K562 (cell line): ENCODE data around the gene FCSK. TPM values are rescaled to one million over a fixed set of nuclear protein-coding genes. Genes with fewer than 3 reads are reported as not detected.

Experiments used
- ATAC-seq: fragments of 200-7000 bp; cut with Tn5 transposase; 3 replicates; pipeline ENCODE4 v1.9.1; 2020; ENCODE audit warnings: moderate library complexity
- Bru-seq: library from RNA; stranded (reverse); fragments of 400-500 nt; gene quantifications from one replicate; lab custom pipeline; 2021; lab: Mats Ljungman, UMichigan
- BruChase-seq, 2 experiments: library from RNA; stranded (reverse); fragments of 400-500 nt; gene quantifications; one replicate each; lab custom pipeline; 2021; lab: Mats Ljungman, UMichigan
- BruUV-seq: library from RNA; stranded (reverse); fragments of 400-500 nt; replicated peaks from 2 replicates; lab custom pipeline; 2021; lab: Mats Ljungman, UMichigan
- CTCF ChIA-PET: fragments of 300-600 bp; formaldehyde crosslinking; extraction: SDS; loops from one replicate; lab custom pipeline; 2021; ENCODE audit warnings: low intra/inter-chr PET ratio; lab: Yijun Ruan, JAX
- POLR2A ChIA-PET: fragments of 300-600, 350-650 bp; sonication (Branson Sonifier 250); formaldehyde crosslinking; extraction: SDS; loops from one replicate; lab custom pipeline; 2021; ENCODE audit warnings: antibody characterized with exemption, inconsistent platforms; lab: Yijun Ruan, JAX
- DNase-seq, 4 experiments: peaks; one replicate each; pipeline versions ENCODE4 v3.0.0 to v3.0.0-alpha.2; 2011 to 2018; ENCODE audit warnings: low spot score in 3 of 4, mixed read lengths in 3 of 4; ENCODE audit errors: extremely low read depth in 1 of 4
- FAIRE-seq: peaks from 2 replicates; lab custom pipeline; 2011; peaks lifted over from hg19 to GRCh38; lab: Jason Lieb, UNC
- H2AFZ ChIP-seq: 2 replicates; pipeline ENCODE4 v1.6.0; 2011; ENCODE audit warnings: low read depth, low read length, control low read depth, inconsistent platforms
- H3K27ac ChIP-seq: fragments of 200-600 bp; 3 replicates; pipeline ENCODE4 v1.8.0; 2011; ENCODE audit warnings: low read depth, mild to moderate bottlenecking, control low read depth, inconsistent platforms, low read length, moderate library complexity, mixed read lengths; ENCODE audit errors: extremely low read depth
- H3K27me3 ChIP-seq, 2 experiments: fragments of 300-600 bp in 1 of 2; 2 replicates in 1 of 2; 3 replicates in 1 of 2; pipeline versions ENCODE4 v1.6.0 to v1.8.0; 2011; ENCODE audit warnings: inconsistent platforms in 2 of 2, low read length in 2 of 2, mild to moderate bottlenecking in 1 of 2, mixed read lengths in 1 of 2, moderate library complexity in 1 of 2; ENCODE audit not compliant: control insufficient read depth in 2 of 2, insufficient read depth in 2 of 2
- H3K36me3 ChIP-seq: fragments of 300-600 bp; 3 replicates; pipeline ENCODE4 v1.8.0; 2011; ENCODE audit warnings: mild to moderate bottlenecking, low read length, inconsistent platforms; ENCODE audit not compliant: control insufficient read depth, insufficient read depth
- H3K4me1 ChIP-seq, 2 experiments: fragments of 200-600 bp in 1 of 2; replicated peaks in 1 of 2; 2 replicates in 1 of 2; 3 replicates in 1 of 2; pipeline versions ENCODE4 v1.5.1 to v1.8.0; 2011; ENCODE audit warnings: inconsistent platforms in 2 of 2, low read length in 2 of 2, mild to moderate bottlenecking in 1 of 2, mixed read lengths in 1 of 2, moderate library complexity in 1 of 2; ENCODE audit not compliant: control insufficient read depth in 2 of 2, insufficient read depth in 2 of 2
- H3K4me2 ChIP-seq: 2 replicates; pipeline ENCODE4 v1.6.1; 2011; ENCODE audit warnings: low read length, control low read depth, inconsistent platforms, mixed read lengths; ENCODE audit not compliant: insufficient read depth
- H3K4me3 ChIP-seq: fragments of 200-600 bp; sonication (generic), shearing (Covaris generic); 2 replicates; pipeline ENCODE4 v1.5.1; 2016; ENCODE audit warnings: control low read depth, inconsistent platforms
- H3K79me2 ChIP-seq: fragments of 200-600 bp; 3 replicates; pipeline ENCODE4 v1.8.0; 2011; ENCODE audit warnings: low read length, inconsistent platforms; ENCODE audit not compliant: control insufficient read depth, insufficient read depth
- H3K9ac ChIP-seq, 2 experiments: 2 replicates each; pipeline versions ENCODE4 v1.6.0 to v1.6.1; 2011; ENCODE audit warnings: low read depth in 2 of 2, low read length in 2 of 2, control low read depth in 1 of 2, inconsistent platforms in 1 of 2, mild to moderate bottlenecking in 1 of 2, mixed read lengths in 1 of 2; ENCODE audit not compliant: insufficient read depth in 1 of 2
- H3K9me1 ChIP-seq: one replicate; pipeline ENCODE4 v1.6.0; 2011; ENCODE audit warnings: inconsistent platforms, mild to moderate bottlenecking, low read length, moderate library complexity; ENCODE audit not compliant: control insufficient read depth, insufficient read depth
- H3K9me3 ChIP-seq: replicated peaks from 2 replicates; pipeline ENCODE4 v1.5.1; 2011; ENCODE audit warnings: low read depth, low read length, inconsistent platforms; ENCODE audit not compliant: control insufficient read depth, insufficient read depth
- H4K20me1 ChIP-seq: replicated peaks from 2 replicates; pipeline ENCODE4 v1.6.1; 2011; ENCODE audit warnings: low read length, inconsistent platforms, mixed read lengths; ENCODE audit not compliant: control insufficient read depth, insufficient read depth
- ATF3 ChIP-seq, 2 experiments: fragments of 450-650 bp in 1 of 2; sonication (generic) in 1 of 2; formaldehyde crosslinking in 1 of 2; IDR thresholded peaks in 1 of 2; conservative IDR thresholded peaks in 1 of 2; 2 replicates each; pipeline versions ENCODE4 v1.6.1 to v1.8.1; 2016 to 2023; ENCODE audit warnings: mild to moderate bottlenecking in 2 of 2, moderate library complexity in 2 of 2, inconsistent platforms in 1 of 2, missing genetic modification reagents in 1 of 2
- E2F6 ChIP-seq, 2 experiments: IDR thresholded peaks; 2 replicates each; pipeline ENCODE4 v1.6.1; 2011; ENCODE audit warnings: borderline replicate concordance in 1 of 2, control low read depth in 1 of 2, low read depth in 1 of 2, low read length in 1 of 2, mild to moderate bottlenecking in 1 of 2, mixed read lengths in 1 of 2, moderate library complexity in 1 of 2; ENCODE audit not compliant: insufficient read depth in 1 of 2, insufficient read length in 1 of 2, poor library complexity in 1 of 2, severe bottlenecking in 1 of 2; ENCODE audit errors: extremely low read depth in 1 of 2
- FOXK1 ChIP-seq: sonication (generic); formaldehyde crosslinking; IDR thresholded peaks from 2 replicates; pipeline ENCODE4 v1.8.0; 2022; ENCODE audit warnings: missing genetic modification reagents, mild to moderate bottlenecking, borderline replicate concordance
- MAFG ChIP-seq: fragments of 450-650 bp; conservative IDR thresholded peaks from 2 replicates; pipeline ENCODE4 v1.6.1; 2016; ENCODE audit warnings: missing genetic modification characterization, missing compliant biosample characterization
- NCOR1 ChIP-seq: fragments of 450-650 bp; IDR thresholded peaks from 2 replicates; pipeline ENCODE4 v1.6.1; 2016; ENCODE audit warnings: mild to moderate bottlenecking, moderate library complexity
- POLR3G ChIP-seq: IDR thresholded peaks from 2 replicates; pipeline ENCODE4 v1.6.1; 2011; ENCODE audit not compliant: insufficient read length, insufficient replicate concordance; ENCODE audit errors: extremely low read depth
- SUPT5H ChIP-seq: fragments of 450-650 bp; IDR thresholded peaks from 2 replicates; pipeline ENCODE4 v1.6.1; 2016
- TAF15 ChIP-seq: fragments of 200-400 bp; formaldehyde crosslinking; IDR thresholded peaks from 2 replicates; pipeline ENCODE4 v1.6.1; 2017; ENCODE audit warnings: mild to moderate bottlenecking, low read depth, low read length, moderate library complexity
- THAP12 ChIP-seq: fragments of 250-450 bp; sonication (Bioruptor Pico); IDR thresholded peaks from 2 replicates; pipeline ENCODE4 v1.9.0; 2021; ENCODE audit warnings: mild to moderate bottlenecking, inconsistent platforms
- WGBS: fragments of 100-300 bp; shearing (Covaris generic); methylation state at CpG from one replicate; pipeline ENCODE4 v1.1.6; 2016; ENCODE audit warnings: low coverage, mixed read lengths; ENCODE audit not compliant: insufficient coverage; ENCODE audit errors: missing lambda C conversion rate; 5-methylcytosine and 5-hydroxymethylcytosine counted together
- in situ Hi-C: fragments of 300-500 bp; cut with MboI; formaldehyde crosslinking; loops from 4 replicates; pipeline ENCODE4 v1.15.0; 2018; ENCODE audit warnings: inconsistent platforms, mixed read lengths
- intact Hi-C: fragments of 100-400 bp; cut with micrococcal nuclease; formaldehyde crosslinking; loops from 2 replicates; pipeline ENCODE4 v1.14.2; 2022
- long read RNA-seq, 3 experiments: library from polyadenylated mRNA in 2 of 3; library from RNA in 1 of 3; unstranded in 2 of 3; stranded (forward) in 1 of 3; transcript quantifications; one replicate each; pipeline ENCODE4 v2.0.0, GENCODE V29; 2019 to 2022
- polyA minus RNA-seq, 3 experiments: library from RNA; depleted of rRNA, polyadenylated mRNA; stranded (reverse); fragments of >200 nt; gene quantifications; 2 replicates each; pipeline ENCODE4 v1.2.3, GENCODE V29; 2011
- polyA plus RNA-seq, 8 experiments: library from polyadenylated mRNA; depleted of rRNA in 4 of 8; stranded (reverse) in 5 of 8; unstranded in 3 of 8; fragments of >200 nt; fragmentation: Nextera tagmentation in 2 of 8; fragmentation: Illumina TruSeq in 1 of 8; extraction: Ambion mirVana in 2 of 8; extraction: Trizol in 1 of 8; gene quantifications; 2 replicates each; pipeline versions ENCODE4 v1.2.1 to v1.2.3, GENCODE V29; 2011 to 2014; ENCODE audit warnings: inconsistent platforms in 1 of 8, missing spikeins in 1 of 8
- total RNA-seq, 7 experiments: library from RNA; depleted of rRNA in 6 of 7; stranded (reverse); fragments of >200 nt in 6 of 7; fragmentation: Illumina TruSeq in 2 of 7; extraction: Trizol in 2 of 7; gene quantifications; 2 replicates each; pipeline versions ENCODE4 v1.2.1 to v1.2.3, GENCODE V29; 2011 to 2021; ENCODE audit warnings: low replicate concordance in 1 of 7

Gene FCSK
- total RNA-seq (2011; cell fraction: chromatin; rRNA removed; ENCODE audit: low replicate concordance) = 66.2 and 212 TPM in 2 replicates
- total RNA-seq (2011; cell fraction: nucleolus; rRNA removed) = 117 and 131 TPM in 2 replicates
- 80.1 and 84.7 TPM in 2 replicates for total RNA-seq (2011; cell fraction: nucleoplasm; rRNA removed)
- total RNA-seq (2014; rRNA removed) = 12.6 and 15.6 TPM in 2 replicates
- total RNA-seq (2014; rRNA removed; fragmentation: Illumina TruSeq; extraction: Trizol) = 4.7 and 6.9 TPM in 2 replicates
- 7.4 and 7.7 TPM in 2 replicates for total RNA-seq (2015; rRNA removed; fragmentation: Illumina TruSeq; extraction: Trizol)
- 18.6 and 19.0 TPM in 2 replicates for total RNA-seq (2021)
- polyA plus RNA-seq (2011; rRNA removed) = 13.5 and 22.6 TPM in 2 replicates
- 16.3 and 19.3 TPM in 2 replicates for polyA plus RNA-seq (2011; cell fraction: cytosol; rRNA removed)
- 115 and 146 TPM in 2 replicates for polyA plus RNA-seq (2011; cell fraction: nucleus; rRNA removed)
- polyA plus RNA-seq (2012) = 10.0 and 16.5 TPM in 2 replicates
- 8.3 and 9.1 TPM in 2 replicates for polyA plus RNA-seq (2014; fragmentation: Illumina TruSeq; extraction: Trizol)
- 1 to 10 TPM in 1 of 2 experiments, under 1 TPM in 1; 0.92 to 1.1 TPM for polyA plus RNA-seq (2014; fragmentation: Nextera tagmentation; extraction: Ambion mirVana)
- 15.1 and 19.9 TPM in 2 replicates for polyA plus RNA-seq (2014; rRNA removed)
- 7.5 and 9.5 TPM in 2 replicates for polyA minus RNA-seq (2011; rRNA and poly(A)+ RNA removed)
- 8.0 and 12.0 TPM in 2 replicates for polyA minus RNA-seq (2011; cell fraction: cytosol; rRNA and poly(A)+ RNA removed)
- polyA minus RNA-seq (2011; cell fraction: nucleus; rRNA and poly(A)+ RNA removed) = 25.0 and 31.0 TPM in 2 replicates
- percentile 57 among the genes with signal in this experiment for Bru-seq, nascent RNA
- percentile 54 among the genes with signal in this experiment for BruChase-seq, experiment 1, labeled RNA remaining after a 2-hour chase
- BruChase-seq, experiment 2, labeled RNA remaining after a 6-hour chase = percentile 57 among the genes with signal in this experiment
- long read RNA-seq, experiment 1, full-length matches to known transcripts = 3 of 82 reads
- long read RNA-seq, experiment 1, partial matches to known transcripts = 54 of 82 reads
- long read RNA-seq, experiment 1, other reads (novel, unspliced or antisense) = 25 of 82 reads
- long read RNA-seq, experiment 2, full-length matches to known transcripts = 4 of 19 reads
- long read RNA-seq, experiment 2, partial matches to known transcripts = 8 of 19 reads
- long read RNA-seq, experiment 2, other reads (novel, unspliced or antisense) = 7 of 19 reads
- long read RNA-seq, experiment 3, full-length matches to known transcripts = 2 of 5 reads
- long read RNA-seq, experiment 3, partial matches to known transcripts = 0 of 5 reads
- long read RNA-seq, experiment 3, other reads (novel, unspliced or antisense) = 3 of 5 reads

DNA sequence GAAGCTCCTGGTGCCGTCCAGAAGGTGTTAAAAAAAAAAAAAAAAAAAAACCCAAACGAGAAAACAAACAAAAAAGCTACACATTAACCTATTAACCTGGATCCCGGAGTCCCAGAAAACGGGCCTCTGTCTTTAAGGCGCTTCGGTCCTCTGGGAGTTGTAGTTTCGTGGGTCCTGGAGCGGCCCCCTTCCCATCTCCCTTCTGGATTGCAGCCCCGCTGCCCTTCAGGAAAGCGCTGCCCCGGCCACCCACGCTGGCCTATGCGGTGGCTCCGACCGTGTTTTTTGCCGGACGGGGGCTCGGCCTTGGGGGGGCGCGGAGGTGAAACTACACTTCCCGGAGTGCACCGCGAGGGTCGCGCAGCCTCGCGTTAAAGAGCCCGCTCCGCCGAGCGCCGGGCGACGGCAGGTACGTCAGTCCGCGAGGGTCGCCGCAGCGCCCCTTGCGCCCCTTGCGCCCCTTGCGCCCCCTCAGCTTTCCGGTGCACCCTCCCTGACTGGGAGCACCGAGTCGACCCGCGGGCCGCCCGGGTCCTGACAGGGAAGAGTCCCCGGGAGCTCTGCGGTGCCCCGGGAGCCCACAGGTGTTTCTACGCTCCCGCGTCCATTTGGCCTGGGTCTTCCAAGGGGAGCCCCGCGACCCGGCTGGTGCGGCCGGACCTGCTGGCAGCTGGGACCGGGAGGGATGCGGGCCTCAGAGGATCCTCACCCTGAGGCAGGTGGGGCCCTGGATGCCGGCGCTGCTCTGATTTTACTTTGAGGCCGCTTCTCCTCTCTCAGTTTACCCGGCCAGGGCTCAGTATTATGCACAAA is at the start of gene FCSK:
TSS of gene FCSK (plus strand) at position 374 of the 813 bp plus-strand sequence. CDS start 8,596 bp downstream, outside the sequence.
- CTCF ChIA-PET = interaction anchor here (0.9 kb wide), 1 partner anchor 59 kb away, joined by 4 read pairs; no protein-coding TSS in a partner anchor
- Histone ChIP-seq H3K4me1 (peaks cover 10 to 23% of the 10 kb centered on the region in 2 experiments; a peak in 4 of 5 replicates), H3K27me3 (no peaks in the 10 kb centered on the region), H4K20me1 (no peaks in the 10 kb centered on the region), H3K79me2 (peaks cover 10% of the 10 kb centered on the region), H3K9ac (peak within 1 kb of the TSS; percentile 95 to 96), H3K4me2 (peak within 1 kb of the TSS; percentile 74), H2AFZ (peak within 1 kb of the TSS; percentile 96), H3K4me3 (peak within 1 kb of the TSS; percentile 95), H3K27ac (peak within 1 kb of the TSS; percentile 97), H3K9me1 (no peaks in the 10 kb centered on the region), H3K36me3 (no peaks in the 10 kb centered on the region), H3K9me3 (peaks cover 3% of the 10 kb centered on the region; the same call in 1 of the 2 replicates)
- intact Hi-C loops = loop anchor here (2.0 to 5.0 kb wide), 2 partner anchors 32 to 60 kb away; no protein-coding TSS in a partner anchor
- peak; percentile 19 for FAIRE-seq
- WGBS = under 1% methylated on average over 64 of the region's 67 CpGs
- in situ Hi-C loops = no loop called here
- no TSS peak for BruUV-seq
- ATAC-seq = peak; percentile 93
- peak; percentile 80 to 84 (median 83) for DNase-seq
- POLR2A ChIA-PET = interaction anchor here (0.7 to 2.2 kb wide), 11 partner anchors 10 to 70 kb away, joined by 3 to 7 read pairs (median 4); partner anchors contain the start of genes COG4 and SF3B3
- peak; percentile 13; the same call in 1 of the 2 replicates for TF ChIP-seq SUPT5H
- TF ChIP-seq E2F6 (IDR thresholded peaks at IDR 0.05; ENCODE audit: borderline replicate concordance in 1 of 2, extremely low read depth in 1 of 2, insufficient read depth in 1 of 2, insufficient read length in 1 of 2, low read depth in 1 of 2, low read length in 1 of 2, poor library complexity in 1 of 2, severe bottlenecking in 1 of 2) = no peak
- TF ChIP-seq POLR3G = no peak
- no peak for TF ChIP-seq TAF15
- no peak for TF ChIP-seq MAFG (tag)
- no peak for TF ChIP-seq FOXK1 (CRISPR knock-in tag)
- TF ChIP-seq THAP12 = peak; percentile 61; the same call in 1 of the 2 replicates
- no peak for TF ChIP-seq ATF3 (IDR thresholded peaks at IDR 0.05)
- no peak for TF ChIP-seq ATF3 (CRISPR knock-in tag; conservative IDR thresholded peaks at IDR 0.05)
- TF ChIP-seq NCOR1 = no peak
